Nephron (organoid): ENCODE results near the gene CAMK2D.
A peak's percentile ranks its signal among the peaks of the same experiment; 100 is the strongest.

Experiments used
- H3K27ac Mint-ChIP-seq, 3 experiments: 2 replicates each; pipeline ENCODE4 v1.8.0; 2020; ENCODE audit warnings: mixed read lengths in 3 of 3, mild to moderate bottlenecking in 2 of 3, moderate library complexity in 1 of 3
- H3K27me3 Mint-ChIP-seq: 2 replicates; pipeline ENCODE4 v1.8.0; 2021; ENCODE audit warnings: low read depth, mild to moderate bottlenecking, moderate library complexity, mixed read lengths
- H3K36me3 Mint-ChIP-seq: 2 replicates; pipeline ENCODE4 v1.8.0; 2020; ENCODE audit warnings: low read depth, mixed read lengths
- H3K4me1 Mint-ChIP-seq: 2 replicates; pipeline ENCODE4 v1.8.0; 2020; ENCODE audit warnings: mixed read lengths
- H3K4me3 Mint-ChIP-seq, 3 experiments: 2 replicates each; pipeline ENCODE4 v1.8.0; 2020; ENCODE audit warnings: mild to moderate bottlenecking in 3 of 3, mixed read lengths in 3 of 3, moderate library complexity in 2 of 3
- H3K9me3 Mint-ChIP-seq: 2 replicates; pipeline ENCODE4 v1.8.0; 2020; ENCODE audit warnings: mixed read lengths
- TF ChIP-seq, protein P1 (sequence below), 3 experiments: fragments of 200-600 bp; sonication (generic); IDR thresholded peaks; one replicate each; pipeline ENCODE4 v1.5.0; 2021; ENCODE audit warnings: antibody characterized with exemption in 3 of 3; ENCODE audit not compliant: unreplicated experiment in 3 of 3

The CAMK2D gene

GRCh38 chr4:113740857-113741379 is 20.6 kb downstream of the CAMK2D start:
- no peaks in the 10 kb centered on the region for H3K36me3 Mint-ChIP-seq
- H3K4me1 Mint-ChIP-seq: peaks cover 4% of the 10 kb centered on the region
- no peak overlapping the region for H3K27ac Mint-ChIP-seq
- H3K4me3 Mint-ChIP-seq: no peak overlapping the region
- TF ChIP-seq, protein P1, sequence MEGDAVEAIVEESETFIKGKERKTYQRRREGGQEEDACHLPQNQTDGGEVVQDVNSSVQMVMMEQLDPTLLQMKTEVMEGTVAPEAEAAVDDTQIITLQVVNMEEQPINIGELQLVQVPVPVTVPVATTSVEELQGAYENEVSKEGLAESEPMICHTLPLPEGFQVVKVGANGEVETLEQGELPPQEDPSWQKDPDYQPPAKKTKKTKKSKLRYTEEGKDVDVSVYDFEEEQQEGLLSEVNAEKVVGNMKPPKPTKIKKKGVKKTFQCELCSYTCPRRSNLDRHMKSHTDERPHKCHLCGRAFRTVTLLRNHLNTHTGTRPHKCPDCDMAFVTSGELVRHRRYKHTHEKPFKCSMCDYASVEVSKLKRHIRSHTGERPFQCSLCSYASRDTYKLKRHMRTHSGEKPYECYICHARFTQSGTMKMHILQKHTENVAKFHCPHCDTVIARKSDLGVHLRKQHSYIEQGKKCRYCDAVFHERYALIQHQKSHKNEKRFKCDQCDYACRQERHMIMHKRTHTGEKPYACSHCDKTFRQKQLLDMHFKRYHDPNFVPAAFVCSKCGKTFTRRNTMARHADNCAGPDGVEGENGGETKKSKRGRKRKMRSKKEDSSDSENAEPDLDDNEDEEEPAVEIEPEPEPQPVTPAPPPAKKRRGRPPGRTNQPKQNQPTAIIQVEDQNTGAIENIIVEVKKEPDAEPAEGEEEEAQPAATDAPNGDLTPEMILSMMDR (IDR thresholded peaks at IDR 0.05; ENCODE audit: unreplicated experiment in 3 of 3): no peak
- H3K27me3 Mint-ChIP-seq: no peaks in the 10 kb centered on the region
- H3K9me3 Mint-ChIP-seq: no peaks in the 10 kb centered on the region

GRCh38 chr4:113739197-113739596 is 22.3 kb downstream of the CAMK2D start:
- H3K27ac Mint-ChIP-seq: no peak overlapping the region
- H3K9me3 Mint-ChIP-seq: no peaks in the 10 kb centered on the region
- H3K27me3 Mint-ChIP-seq: no peaks in the 10 kb centered on the region
- H3K4me1 Mint-ChIP-seq: peaks cover 4% of the 10 kb centered on the region
- H3K4me3 Mint-ChIP-seq: no peak overlapping the region
- H3K36me3 Mint-ChIP-seq: no peaks in the 10 kb centered on the region
- TF ChIP-seq, protein P1 (IDR thresholded peaks at IDR 0.05; ENCODE audit: unreplicated experiment in 3 of 3): no peak

GRCh38 chr4:113738251-113738650 is 23.3 kb downstream of the CAMK2D start:
- H3K27me3 Mint-ChIP-seq: no peaks in the 10 kb centered on the region
- no peak overlapping the region for H3K27ac Mint-ChIP-seq
- H3K4me3 Mint-ChIP-seq: no peak overlapping the region

GRCh38 chr4:113733685-113734084 is 27.9 kb downstream of the CAMK2D start:
- no peaks in the 10 kb centered on the region for H3K27me3 Mint-ChIP-seq
- no peaks in the 10 kb centered on the region for H3K9me3 Mint-ChIP-seq
- TF ChIP-seq, protein P1 (IDR thresholded peaks at IDR 0.05; ENCODE audit: unreplicated experiment in 3 of 3): no peak
- H3K4me3 Mint-ChIP-seq: no peak overlapping the region
- no peak overlapping the region for H3K27ac Mint-ChIP-seq
- H3K36me3 Mint-ChIP-seq: peaks cover 4% of the 10 kb centered on the region
- H3K4me1 Mint-ChIP-seq: peaks cover 9% of the 10 kb centered on the region

More at GRCh38 chr4:113738251-113738650, 23.3 kb downstream of the CAMK2D start:
- Mint-ChIP-seq H3K9me3 (no peaks in the 10 kb centered on the region), H3K4me1 (peaks cover 4% of the 10 kb centered on the region), H3K36me3 (no peaks in the 10 kb centered on the region)
- TF ChIP-seq, protein P1 (IDR thresholded peaks at IDR 0.05; ENCODE audit: unreplicated experiment in 3 of 3): no peak

GRCh38 chr4:113732967-113733527 is 28.5 kb downstream of the CAMK2D start:
- Mint-ChIP-seq H3K4me3 (no peak overlapping the region), H3K4me1 (peaks cover 9% of the 10 kb centered on the region), H3K9me3 (no peaks in the 10 kb centered on the region), H3K27ac (peak overlapping the region; percentile 16 to 33 (median 30)), H3K27me3 (no peaks in the 10 kb centered on the region), H3K36me3 (peaks cover 4% of the 10 kb centered on the region)
- TF ChIP-seq, protein P1 (IDR thresholded peaks at IDR 0.05; ENCODE audit: unreplicated experiment in 3 of 3): no peak
